HL-60 (cell line): ENCODE measurements around the gene CYTIP.

ENCODE experiments used
- DNase-seq, 2 experiments: peaks; one replicate each; pipeline ENCODE4 v3.0.0-alpha.2; 2010 to 2020; ENCODE audit warnings: low read depth in 1 of 2, low spot score in 1 of 2
- H3K27ac ChIP-seq: fragments of 250-450 bp; sonication (Bioruptor Pico); replicated peaks from 2 replicates; pipeline ENCODE4 v1.5.1; 2020; ENCODE audit warnings: mild to moderate bottlenecking, moderate library complexity
- H3K27me3 ChIP-seq: fragments of 250-450 bp; sonication (Bioruptor Pico); 2 replicates; pipeline ENCODE4 v1.5.1; 2021; ENCODE audit warnings: mild to moderate bottlenecking, moderate library complexity; ENCODE audit not compliant: insufficient read depth, poor library complexity, severe bottlenecking
- H3K4me3 ChIP-seq: replicated peaks from 2 replicates; pipeline ENCODE4 v1.5.1; 2011; ENCODE audit warnings: mild to moderate bottlenecking, control low read depth, low read length; ENCODE audit not compliant: insufficient read depth
- GABPA ChIP-seq: IDR thresholded peaks from 2 replicates; pipeline ENCODE4 v1.6.1; 2012; ENCODE audit warnings: low read depth
- POLR2AphosphoS5 ChIP-seq: IDR thresholded peaks from 2 replicates; pipeline ENCODE4 v1.6.1; 2012; ENCODE audit warnings: low read depth
- SPI1 ChIP-seq: IDR thresholded peaks from 2 replicates; pipeline ENCODE4 v1.6.1; 2012; ENCODE audit warnings: low read depth, mild to moderate bottlenecking, borderline replicate concordance
- TF ChIP-seq, protein P1 (sequence below): IDR thresholded peaks from 2 replicates; pipeline ENCODE4 v1.6.1; 2012; ENCODE audit warnings: low read depth; ENCODE audit not compliant: insufficient replicate concordance
- TF ChIP-seq, protein P2 (sequence below): IDR thresholded peaks from one replicate; pipeline ENCODE4 v1.5.1; 2011; ENCODE audit warnings: low read length, control low read depth, inconsistent platforms; ENCODE audit not compliant: insufficient read depth

CYTIP gene

DNA sequence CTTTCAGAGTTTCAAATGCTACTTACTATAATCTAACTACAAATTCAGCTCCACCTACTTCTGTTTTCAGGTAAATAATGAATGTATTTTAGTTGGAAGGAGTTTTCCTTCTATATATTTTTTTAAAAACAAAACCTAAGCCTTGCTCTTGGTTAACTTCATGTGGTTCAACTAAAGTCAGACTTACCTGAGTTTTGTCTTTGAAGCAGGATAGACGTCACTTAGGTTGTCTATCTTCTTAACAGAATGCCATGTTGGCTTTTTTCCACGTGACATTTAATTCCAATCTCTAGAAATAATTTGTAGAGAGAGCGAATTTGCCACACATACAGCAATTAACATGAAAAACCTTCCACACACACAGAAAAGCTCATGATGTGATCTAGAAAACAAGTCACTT, 43.9 kb upstream of the CYTIP start:
- TF ChIP-seq, protein P1, sequence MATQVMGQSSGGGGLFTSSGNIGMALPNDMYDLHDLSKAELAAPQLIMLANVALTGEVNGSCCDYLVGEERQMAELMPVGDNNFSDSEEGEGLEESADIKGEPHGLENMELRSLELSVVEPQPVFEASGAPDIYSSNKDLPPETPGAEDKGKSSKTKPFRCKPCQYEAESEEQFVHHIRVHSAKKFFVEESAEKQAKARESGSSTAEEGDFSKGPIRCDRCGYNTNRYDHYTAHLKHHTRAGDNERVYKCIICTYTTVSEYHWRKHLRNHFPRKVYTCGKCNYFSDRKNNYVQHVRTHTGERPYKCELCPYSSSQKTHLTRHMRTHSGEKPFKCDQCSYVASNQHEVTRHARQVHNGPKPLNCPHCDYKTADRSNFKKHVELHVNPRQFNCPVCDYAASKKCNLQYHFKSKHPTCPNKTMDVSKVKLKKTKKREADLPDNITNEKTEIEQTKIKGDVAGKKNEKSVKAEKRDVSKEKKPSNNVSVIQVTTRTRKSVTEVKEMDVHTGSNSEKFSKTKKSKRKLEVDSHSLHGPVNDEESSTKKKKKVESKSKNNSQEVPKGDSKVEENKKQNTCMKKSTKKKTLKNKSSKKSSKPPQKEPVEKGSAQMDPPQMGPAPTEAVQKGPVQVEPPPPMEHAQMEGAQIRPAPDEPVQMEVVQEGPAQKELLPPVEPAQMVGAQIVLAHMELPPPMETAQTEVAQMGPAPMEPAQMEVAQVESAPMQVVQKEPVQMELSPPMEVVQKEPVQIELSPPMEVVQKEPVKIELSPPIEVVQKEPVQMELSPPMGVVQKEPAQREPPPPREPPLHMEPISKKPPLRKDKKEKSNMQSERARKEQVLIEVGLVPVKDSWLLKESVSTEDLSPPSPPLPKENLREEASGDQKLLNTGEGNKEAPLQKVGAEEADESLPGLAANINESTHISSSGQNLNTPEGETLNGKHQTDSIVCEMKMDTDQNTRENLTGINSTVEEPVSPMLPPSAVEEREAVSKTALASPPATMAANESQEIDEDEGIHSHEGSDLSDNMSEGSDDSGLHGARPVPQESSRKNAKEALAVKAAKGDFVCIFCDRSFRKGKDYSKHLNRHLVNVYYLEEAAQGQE, result no peak
- no peak for TF ChIP-seq SPI1
- no peak for TF ChIP-seq GABPA
- TF ChIP-seq POLR2AphosphoS5, result no peak
- TF ChIP-seq, protein P2, sequence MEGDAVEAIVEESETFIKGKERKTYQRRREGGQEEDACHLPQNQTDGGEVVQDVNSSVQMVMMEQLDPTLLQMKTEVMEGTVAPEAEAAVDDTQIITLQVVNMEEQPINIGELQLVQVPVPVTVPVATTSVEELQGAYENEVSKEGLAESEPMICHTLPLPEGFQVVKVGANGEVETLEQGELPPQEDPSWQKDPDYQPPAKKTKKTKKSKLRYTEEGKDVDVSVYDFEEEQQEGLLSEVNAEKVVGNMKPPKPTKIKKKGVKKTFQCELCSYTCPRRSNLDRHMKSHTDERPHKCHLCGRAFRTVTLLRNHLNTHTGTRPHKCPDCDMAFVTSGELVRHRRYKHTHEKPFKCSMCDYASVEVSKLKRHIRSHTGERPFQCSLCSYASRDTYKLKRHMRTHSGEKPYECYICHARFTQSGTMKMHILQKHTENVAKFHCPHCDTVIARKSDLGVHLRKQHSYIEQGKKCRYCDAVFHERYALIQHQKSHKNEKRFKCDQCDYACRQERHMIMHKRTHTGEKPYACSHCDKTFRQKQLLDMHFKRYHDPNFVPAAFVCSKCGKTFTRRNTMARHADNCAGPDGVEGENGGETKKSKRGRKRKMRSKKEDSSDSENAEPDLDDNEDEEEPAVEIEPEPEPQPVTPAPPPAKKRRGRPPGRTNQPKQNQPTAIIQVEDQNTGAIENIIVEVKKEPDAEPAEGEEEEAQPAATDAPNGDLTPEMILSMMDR, result no peak
- no peak for DNase-seq
- H3K4me3 ChIP-seq, result no peak overlapping the region
- H3K27ac ChIP-seq, result no peak overlapping the region
- H3K27me3 ChIP-seq, result no peaks in the 10 kb centered on the region

DNA sequence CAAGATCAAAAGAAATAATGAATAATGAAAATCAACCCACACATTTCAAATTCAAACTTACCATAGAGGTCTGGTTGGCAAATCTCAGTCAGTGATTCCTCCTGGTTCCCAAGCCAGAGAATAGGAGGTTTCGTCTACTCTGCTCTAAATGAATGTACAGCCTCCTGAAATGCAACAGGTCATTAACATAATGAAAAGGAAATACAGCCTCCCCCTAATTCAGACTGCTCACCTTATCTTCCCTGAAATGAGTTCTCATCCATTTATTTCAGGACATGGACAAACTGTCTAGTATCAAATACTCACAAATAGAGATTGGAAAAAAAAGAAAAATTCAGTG, 43.4 kb upstream of the CYTIP start:
- H3K27ac ChIP-seq, result no peak overlapping the region
- H3K4me3 ChIP-seq, result no peak overlapping the region
- TF ChIP-seq, protein P2, result no peak
- no peak for TF ChIP-seq GABPA
- TF ChIP-seq, protein P1, result no peak
- DNase-seq, result no peak
- H3K27me3 ChIP-seq, result no peaks in the 10 kb centered on the region

DNA sequence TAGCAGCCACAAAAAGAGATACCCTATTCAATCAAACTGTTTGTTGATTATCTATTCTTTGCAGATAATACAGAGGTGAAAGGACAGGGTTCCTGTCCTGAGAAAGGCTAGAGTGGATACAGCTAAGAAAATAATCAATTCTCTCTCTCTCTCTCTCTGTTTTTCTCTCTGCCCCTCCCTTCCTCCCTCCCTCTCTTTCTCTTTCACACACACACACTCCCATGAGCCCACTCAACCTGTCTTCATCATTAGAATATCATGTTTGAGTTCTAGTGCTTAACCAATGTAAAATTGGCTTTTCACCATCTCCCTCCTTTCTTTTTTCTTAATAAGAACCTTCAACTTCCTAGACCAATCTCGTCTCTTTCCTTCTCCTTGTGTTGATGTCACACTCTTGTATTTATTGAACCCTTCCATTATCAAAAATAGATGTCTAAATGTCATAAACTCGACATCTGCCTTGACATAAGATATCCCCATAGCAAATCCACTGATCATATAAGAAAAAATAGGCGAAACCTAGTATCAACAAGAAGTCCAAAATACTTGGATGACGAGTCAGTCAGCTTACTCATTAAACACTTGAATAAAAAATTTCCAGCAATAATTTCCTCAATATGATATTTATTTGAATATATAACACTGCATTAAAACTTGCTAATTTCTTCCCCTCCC, 42.8 kb upstream of the CYTIP start:
- no peak for DNase-seq
- Histone ChIP-seq H3K27ac (no peak overlapping the region), H3K4me3 (no peak overlapping the region), H3K27me3 (no peaks in the 10 kb centered on the region)
- TF ChIP-seq POLR2AphosphoS5, result no peak
- TF ChIP-seq, protein P1, result no peak
- no peak for TF ChIP-seq SPI1
- TF ChIP-seq GABPA, result no peak
- TF ChIP-seq, protein P2, result no peak
